Liver (tissue), 9 donors: ENCODE measurements around the gene MOB1A. TPM values are rescaled to one million over a fixed set of nuclear protein-coding genes. Genes with fewer than 3 reads are reported as not detected.

Experiments used
- DNase-seq: peaks from one replicate; pipeline ENCODE4 v3.0.0-alpha.2; 2017; ENCODE audit warnings: low spot score
- H3K27ac ChIP-seq, 2 donors: one replicate each; pipeline ENCODE4 v1.7.0; 2013; ENCODE audit warnings: inconsistent platforms in 2 of 2, low read length in 2 of 2, control low read depth in 1 of 2, low read depth in 1 of 2, mild to moderate bottlenecking in 1 of 2
- H3K27me3 ChIP-seq, 4 donors: one replicate each; pipeline versions ENCODE4 v1.6.1 to v1.7.0; 2013; ENCODE audit warnings: low read length in 3 of 4, inconsistent platforms in 1 of 4, mild to moderate bottlenecking in 1 of 4, moderate library complexity in 1 of 4; ENCODE audit not compliant: control insufficient read depth in 4 of 4, insufficient read depth in 4 of 4
- H3K36me3 ChIP-seq, 4 donors: one replicate each; pipeline versions ENCODE4 v1.6.1 to v1.7.0; 2013; ENCODE audit warnings: low read length in 3 of 4, mild to moderate bottlenecking in 3 of 4, low read depth in 1 of 4, moderate library complexity in 1 of 4; ENCODE audit not compliant: control insufficient read depth in 4 of 4, insufficient read depth in 3 of 4
- H3K4me1 ChIP-seq, 4 donors: one replicate each; pipeline versions ENCODE4 v1.6.1 to v1.7.0; 2013; ENCODE audit warnings: low read length in 3 of 4, mild to moderate bottlenecking in 3 of 4, moderate library complexity in 1 of 4; ENCODE audit not compliant: control insufficient read depth in 4 of 4, insufficient read depth in 4 of 4
- H3K4me3 ChIP-seq, 3 donors: one replicate each; pipeline versions ENCODE4 v1.6.1 to v1.7.0; 2013; ENCODE audit warnings: low read length in 3 of 3, control low read depth in 1 of 3, low read depth in 1 of 3, mild to moderate bottlenecking in 1 of 3
- H3K9ac ChIP-seq, 2 donors: one replicate each; pipeline ENCODE4 v1.7.0; 2013; ENCODE audit warnings: low read length in 2 of 2, mild to moderate bottlenecking in 2 of 2, moderate library complexity in 2 of 2, control low read depth in 1 of 2, low read depth in 1 of 2
- H3K9me3 ChIP-seq, 4 donors: one replicate each; pipeline versions ENCODE4 v1.6.1 to v1.7.0; 2013; ENCODE audit warnings: low read length in 3 of 4; ENCODE audit not compliant: control insufficient read depth in 4 of 4
- ATF3 ChIP-seq: IDR thresholded peaks from 2 replicates; pipeline ENCODE4 v1.6.1; 2016; ENCODE audit warnings: antibody characterized with exemption
- CTCF ChIP-seq: fragments of 150-350 bp; IDR thresholded peaks from 2 replicates; pipeline ENCODE4 v1.5.1; 2017; ENCODE audit warnings: improper control_type of control experiment, low read depth, low read length; ENCODE audit not compliant: missing input control
- EGR1 ChIP-seq, 2 donors: IDR thresholded peaks; 2 replicates each; pipeline ENCODE4 v1.6.1; 2016 to 2018; ENCODE audit warnings: antibody characterized with exemption in 2 of 2, low read depth in 2 of 2
- FOXA1 ChIP-seq: IDR thresholded peaks from 2 replicates; pipeline ENCODE4 v1.6.1; 2016; ENCODE audit warnings: antibody characterized with exemption
- FOXA2 ChIP-seq: IDR thresholded peaks from 2 replicates; pipeline ENCODE4 v1.6.1; 2016; ENCODE audit warnings: antibody characterized with exemption
- GABPA ChIP-seq, 2 donors: IDR thresholded peaks in 1 of 2; conservative IDR thresholded peaks in 1 of 2; 2 replicates each; pipeline ENCODE4 v1.6.1; 2016; ENCODE audit warnings: antibody characterized with exemption in 2 of 2, mild to moderate bottlenecking in 1 of 2, moderate library complexity in 1 of 2
- HNF4A ChIP-seq, 2 donors: conservative IDR thresholded peaks; 2 replicates each; pipeline ENCODE4 v1.6.1; 2016; ENCODE audit warnings: antibody characterized with exemption in 2 of 2, mild to moderate bottlenecking in 2 of 2
- HNF4G ChIP-seq: IDR thresholded peaks from 2 replicates; pipeline ENCODE4 v1.6.1; 2016; ENCODE audit warnings: antibody characterized with exemption
- JUND ChIP-seq, 2 donors: IDR thresholded peaks; 2 replicates each; pipeline ENCODE4 v1.6.1; 2016; ENCODE audit warnings: antibody characterized with exemption in 2 of 2
- NR2F2 ChIP-seq: IDR thresholded peaks from 2 replicates; pipeline ENCODE4 v1.6.1; 2016; ENCODE audit warnings: antibody characterized with exemption
- RAD21 ChIP-seq, 2 donors: IDR thresholded peaks; 2 replicates each; pipeline ENCODE4 v1.6.1; 2016; ENCODE audit warnings: antibody characterized with exemption in 2 of 2, mild to moderate bottlenecking in 2 of 2
- REST ChIP-seq: IDR thresholded peaks from 2 replicates; pipeline ENCODE4 v1.6.1; 2016; ENCODE audit warnings: antibody characterized with exemption, mild to moderate bottlenecking
- RXRA ChIP-seq, 2 donors: IDR thresholded peaks; 2 replicates each; pipeline ENCODE4 v1.6.1; 2017 to 2018; ENCODE audit warnings: antibody characterized with exemption in 2 of 2, mild to moderate bottlenecking in 1 of 2
- SP1 ChIP-seq: IDR thresholded peaks from 2 replicates; pipeline ENCODE4 v1.6.1; 2018; ENCODE audit warnings: antibody characterized with exemption, mild to moderate bottlenecking
- TAF1 ChIP-seq: conservative IDR thresholded peaks from 2 replicates; pipeline ENCODE4 v1.6.1; 2016; ENCODE audit warnings: antibody characterized with exemption, mild to moderate bottlenecking
- YY1 ChIP-seq: IDR thresholded peaks from 2 replicates; pipeline ENCODE4 v1.6.1; 2016; ENCODE audit warnings: antibody characterized with exemption, mild to moderate bottlenecking
- ZBTB33 ChIP-seq: IDR thresholded peaks from 2 replicates; pipeline ENCODE4 v1.6.1; 2016; ENCODE audit warnings: antibody characterized with exemption
- WGBS: extraction: QIAGEN DNeasy Blood & Tissue Kit; methylation state at CpG from one replicate; pipeline ENCODE4 v1.1.7; 2013; 5-methylcytosine and 5-hydroxymethylcytosine counted together
- polyA plus RNA-seq, 2 donors: library from polyadenylated mRNA; stranded (reverse) in 1 of 2; unstranded in 1 of 2; fragments of 200-250 nt in 1 of 2; fragments of >200 nt in 1 of 2; fragmentation: Nextera tagmentation in 1 of 2; extraction: Ambion mirVana in 1 of 2; gene quantifications; one replicate each; pipeline versions ENCODE4 v1.2.1 to v1.2.3, GENCODE V29; 2013 to 2015
- total RNA-seq, 2 donors: library from RNA; depleted of rRNA; stranded (reverse); fragments of >200 nt; gene quantifications; one replicate each; pipeline ENCODE4 v1.2.3, GENCODE V29; 2014
- donor health status: healthy.
- donor health status: healthy.
- donor health status: healthy.
- donor health status: healthy.
- donor health status: healthy.

MOB1A gene
- total and polyA plus RNA-seq, 4 donors: 15.5 to 44.7 (median 23.0) TPM

- H3K9me3 ChIP-seq: no peaks in the 10 kb centered on the region
- H3K27me3 ChIP-seq: no peaks in the 10 kb centered on the region
- H3K27ac ChIP-seq: no peak overlapping the region
- no peak overlapping the region for H3K9ac ChIP-seq
- TF ChIP-seq TAF1 (no peak), YY1 (no peak), FOXA2 (no peak)
- no peaks in the 10 kb centered on the region for H3K4me1 ChIP-seq
- no peaks in the 10 kb centered on the region for H3K36me3 ChIP-seq
- 63% methylated on average over 6 of the region's 6 CpGs for WGBS
- DNase-seq: no peak
- no peak overlapping the region for H3K4me3 ChIP-seq
These were observed 26.9 kb upstream of the MOB1A start for GRCh38 chr2:74205596-74205995.

- TF ChIP-seq EGR1 (IDR thresholded peaks at IDR 0.05; ENCODE audit: low read depth in 2 of 2) (no peak), REST (no peak), GABPA (IDR thresholded peaks at IDR 0.05 in 1 of 2, conservative IDR thresholded peaks at IDR 0.05 in 1 of 2) (no peak), FOXA1 (no peak), YY1 (no peak), JUND (IDR thresholded peaks at IDR 0.05) (no peak), TAF1 (no peak), ATF3 (no peak), RAD21 (IDR thresholded peaks at IDR 0.05) (no peak), ZBTB33 (no peak), CTCF (no peak), HNF4G (no peak), NR2F2 (no peak), HNF4A (conservative IDR thresholded peaks at IDR 0.05) (no peak), SP1 (no peak), RXRA (IDR thresholded peaks at IDR 0.05) (no peak)
- 84% methylated on average over 5 of the region's 5 CpGs for WGBS
- Histone ChIP-seq H3K36me3 (no peaks in the 10 kb centered on the region), H3K4me1 (no peaks in the 10 kb centered on the region), H3K27ac (no peak overlapping the region), H3K9ac (no peak overlapping the region), H3K9me3 (no peaks in the 10 kb centered on the region), H3K27me3 (peaks cover 0 to under 1% (median 0%) of the 10 kb centered on the region in 4 donors), H3K4me3 (no peak overlapping the region)
- no peak for DNase-seq
These were observed 26.4 kb upstream of the MOB1A start for GRCh38 chr2:74205113-74205512.
